IPS-20b (cell line): ENCODE data around the gene CDH4.

ENCODE experiments used
- H3K27ac ChIP-seq: one replicate; pipeline ENCODE4 v1.5.1; 2013; ENCODE audit warnings: low read length
- H3K27me3 ChIP-seq: 2 replicates; pipeline ENCODE4 v1.6.1; 2013; ENCODE audit warnings: mild to moderate bottlenecking, low read length, inconsistent platforms; ENCODE audit not compliant: insufficient read depth
- H3K36me3 ChIP-seq: 2 replicates; pipeline ENCODE4 v1.6.1; 2013; ENCODE audit warnings: low read depth, mild to moderate bottlenecking, inconsistent platforms, low read length, moderate library complexity; ENCODE audit not compliant: insufficient read depth
- H3K4me1 ChIP-seq: 2 replicates; pipeline ENCODE4 v1.6.1; 2013; ENCODE audit warnings: mild to moderate bottlenecking, control low read depth, inconsistent platforms, low read length, moderate library complexity; ENCODE audit not compliant: insufficient read depth
- H3K4me3 ChIP-seq: 2 replicates; pipeline ENCODE4 v1.5.1; 2013; ENCODE audit warnings: mild to moderate bottlenecking, low read length, inconsistent platforms
- H3K9ac ChIP-seq: 2 replicates; pipeline ENCODE4 v1.6.1; 2013; ENCODE audit warnings: low read depth, mild to moderate bottlenecking, inconsistent platforms, low read length, moderate library complexity
- H3K9me3 ChIP-seq: 2 replicates; pipeline ENCODE4 v1.6.1; 2013; ENCODE audit warnings: mild to moderate bottlenecking, low read depth, low read length, inconsistent platforms; ENCODE audit not compliant: insufficient read depth

Gene CDH4

GRCh38 chr20:61660559-61660958, 408.5 kb downstream of the CDH4 start:
- Histone ChIP-seq H3K36me3 (no peaks in the 10 kb centered on the region), H3K9me3 (no peaks in the 10 kb centered on the region), H3K4me3 (no peak overlapping the region), H3K27ac (no peak overlapping the region), H3K27me3 (peaks cover 24% of the 10 kb centered on the region), H3K9ac (no peak overlapping the region), H3K4me1 (no peaks in the 10 kb centered on the region)

GRCh38 chr20:61661025-61661424, 409.0 kb downstream of the CDH4 start:
- no peak overlapping the region for H3K9ac ChIP-seq
- no peak overlapping the region for H3K27ac ChIP-seq
- no peaks in the 10 kb centered on the region for H3K4me1 ChIP-seq
- peaks cover 20% of the 10 kb centered on the region; the same call in 1 of the 2 replicates for H3K27me3 ChIP-seq
- H3K4me3 ChIP-seq = no peak overlapping the region
- H3K36me3 ChIP-seq = no peaks in the 10 kb centered on the region
- no peaks in the 10 kb centered on the region for H3K9me3 ChIP-seq

GRCh38 chr20:61661583-61661982, 409.5 kb downstream of the CDH4 start:
- Histone ChIP-seq H3K9me3 (no peaks in the 10 kb centered on the region), H3K9ac (no peak overlapping the region), H3K27ac (no peak overlapping the region), H3K4me3 (no peak overlapping the region), H3K4me1 (no peaks in the 10 kb centered on the region), H3K36me3 (no peaks in the 10 kb centered on the region), H3K27me3 (peaks cover 19% of the 10 kb centered on the region; the same call in 1 of the 2 replicates)

GRCh38 chr20:61662226-61662967, 410.3 kb downstream of the CDH4 start:
- no peak overlapping the region for H3K27ac ChIP-seq
- H3K27me3 ChIP-seq = peaks cover 11% of the 10 kb centered on the region; the same call in 1 of the 2 replicates
- no peak overlapping the region for H3K9ac ChIP-seq
- H3K9me3 ChIP-seq = no peaks in the 10 kb centered on the region
- H3K4me1 ChIP-seq = no peaks in the 10 kb centered on the region
- no peak overlapping the region for H3K4me3 ChIP-seq
- H3K36me3 ChIP-seq = no peaks in the 10 kb centered on the region

- Histone ChIP-seq H3K4me1 (no peaks in the 10 kb centered on the region), H3K27ac (no peak overlapping the region), H3K36me3 (no peaks in the 10 kb centered on the region), H3K27me3 (peaks cover 7% of the 10 kb centered on the region; the same call in 1 of the 2 replicates), H3K4me3 (no peak overlapping the region), H3K9me3 (no peaks in the 10 kb centered on the region), H3K9ac (no peak overlapping the region)
These were observed 410.9 kb downstream of the CDH4 start for GRCh38 chr20:61662968-61663331.

GRCh38 chr20:61663521-61664425, 411.7 kb downstream of the CDH4 start:
- Histone ChIP-seq H3K27ac (no peak overlapping the region), H3K36me3 (no peaks in the 10 kb centered on the region), H3K4me1 (no peaks in the 10 kb centered on the region), H3K4me3 (no peak overlapping the region), H3K9me3 (no peaks in the 10 kb centered on the region), H3K9ac (no peak overlapping the region), H3K27me3 (peaks cover 7% of the 10 kb centered on the region)

GRCh38 chr20:61664556-61665320, 412.7 kb downstream of the CDH4 start:
- Histone ChIP-seq H3K4me3 (no peak overlapping the region), H3K36me3 (no peaks in the 10 kb centered on the region), H3K27me3 (peaks cover 7% of the 10 kb centered on the region), H3K27ac (no peak overlapping the region), H3K4me1 (no peaks in the 10 kb centered on the region), H3K9ac (no peak overlapping the region), H3K9me3 (no peaks in the 10 kb centered on the region)

- Histone ChIP-seq H3K36me3 (no peaks in the 10 kb centered on the region), H3K9ac (no peak overlapping the region), H3K4me1 (no peaks in the 10 kb centered on the region), H3K27ac (no peak overlapping the region), H3K9me3 (no peaks in the 10 kb centered on the region), H3K4me3 (no peak overlapping the region), H3K27me3 (peaks cover 18% of the 10 kb centered on the region)
These were observed 413.7 kb downstream of the CDH4 start for GRCh38 chr20:61665528-61666470.

- no peaks in the 10 kb centered on the region for H3K4me1 ChIP-seq
- H3K27me3 ChIP-seq = peaks cover 20% of the 10 kb centered on the region
- no peak overlapping the region for H3K27ac ChIP-seq
- H3K9ac ChIP-seq = no peak overlapping the region
- H3K9me3 ChIP-seq = no peaks in the 10 kb centered on the region
- H3K4me3 ChIP-seq = no peak overlapping the region
- no peaks in the 10 kb centered on the region for H3K36me3 ChIP-seq
These were observed 414.4 kb downstream of the CDH4 start for GRCh38 chr20:61666471-61666832.

GRCh38 chr20:61667056-61667792, 415.2 kb downstream of the CDH4 start:
- no peak overlapping the region for H3K9ac ChIP-seq
- H3K27ac ChIP-seq = no peak overlapping the region
- no peaks in the 10 kb centered on the region for H3K4me1 ChIP-seq
- peaks cover 23% of the 10 kb centered on the region for H3K27me3 ChIP-seq
- no peak overlapping the region for H3K4me3 ChIP-seq
- no peaks in the 10 kb centered on the region for H3K36me3 ChIP-seq
- H3K9me3 ChIP-seq = no peaks in the 10 kb centered on the region
